ENCODE results near the gene ELMO1.
"Not testable (repeated sequence)": the region's sequence is repeated elsewhere in the genome, so short reads cannot be mapped to it uniquely, and the experiment has no call there.

The ELMO1 gene

DNA sequence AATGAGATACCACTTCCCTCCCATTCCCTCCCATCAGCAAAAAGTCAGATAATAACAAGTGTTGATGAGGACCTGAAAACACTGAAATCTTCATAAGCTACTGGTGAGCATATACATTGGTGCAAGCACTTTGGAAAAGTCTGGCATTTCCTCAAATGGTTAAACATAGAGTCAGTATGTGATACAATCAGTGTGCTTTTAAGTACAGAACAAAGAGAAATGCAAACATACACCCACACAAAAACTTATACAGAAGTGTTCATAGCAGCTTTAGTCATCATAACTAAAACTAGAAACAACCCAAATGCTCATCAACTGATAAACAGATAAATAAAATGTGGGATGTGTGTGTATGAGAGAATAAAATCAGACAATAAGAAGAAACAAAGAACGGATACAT lies 261.9 kb downstream of the ELMO1 start:
- no peak for DNase-seq (ENCODE audit: low read depth)

DNA sequence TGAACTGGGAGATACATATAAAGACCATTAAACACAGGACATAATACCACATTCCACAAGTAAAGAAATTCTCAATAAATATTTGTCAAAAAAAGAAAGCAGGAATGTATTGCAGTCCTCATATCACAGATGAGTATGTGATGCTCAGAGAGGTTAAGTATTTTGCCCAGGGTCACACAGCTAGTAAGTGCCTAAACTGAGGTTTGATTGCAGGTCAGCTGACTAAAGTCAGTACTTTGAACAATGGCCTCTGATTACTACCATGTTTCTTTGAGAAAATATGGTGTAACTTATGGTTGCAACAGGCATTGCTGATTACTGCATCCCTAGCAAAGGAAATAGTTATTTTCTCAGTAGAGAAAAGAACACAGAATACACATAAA lies 267.1 kb downstream of the ELMO1 start:
- DNase-seq (ENCODE audit: low read depth) = no peak

DNA sequence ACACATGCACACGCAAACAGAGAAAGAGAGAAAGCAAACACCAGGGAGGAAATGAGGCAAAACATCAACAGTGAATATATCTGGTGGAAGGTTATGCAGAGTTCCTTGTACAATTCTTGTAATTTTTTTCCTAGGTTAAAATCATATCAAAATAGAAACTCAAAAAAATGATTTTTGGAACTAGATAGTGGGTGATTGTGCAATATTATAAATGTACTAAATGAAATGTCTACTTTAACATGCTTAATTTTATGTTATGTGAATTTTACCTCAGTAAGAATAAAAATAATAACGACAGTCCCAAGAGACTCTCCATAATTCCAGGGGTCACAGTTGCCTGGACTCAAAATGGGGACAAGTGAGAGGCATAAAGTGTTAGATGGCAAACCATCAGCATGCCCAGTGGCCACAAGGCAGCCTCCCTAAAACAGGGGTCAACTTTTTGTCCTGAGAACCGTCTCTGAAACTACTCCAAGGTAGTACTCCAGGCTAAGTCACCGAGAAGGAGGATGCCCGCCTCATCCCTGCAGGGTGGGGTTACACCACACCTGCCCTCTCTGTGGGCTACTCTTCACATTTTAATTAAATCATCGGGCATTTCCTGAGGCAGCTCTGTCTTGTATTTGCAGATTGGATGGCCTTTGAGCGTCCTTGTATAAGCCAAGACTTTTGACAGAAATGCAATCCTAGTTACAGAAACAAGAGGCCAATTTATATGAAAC lies 267.7 kb downstream of the ELMO1 start:
- DNase-seq (ENCODE audit: low read depth) = no peak

DNA sequence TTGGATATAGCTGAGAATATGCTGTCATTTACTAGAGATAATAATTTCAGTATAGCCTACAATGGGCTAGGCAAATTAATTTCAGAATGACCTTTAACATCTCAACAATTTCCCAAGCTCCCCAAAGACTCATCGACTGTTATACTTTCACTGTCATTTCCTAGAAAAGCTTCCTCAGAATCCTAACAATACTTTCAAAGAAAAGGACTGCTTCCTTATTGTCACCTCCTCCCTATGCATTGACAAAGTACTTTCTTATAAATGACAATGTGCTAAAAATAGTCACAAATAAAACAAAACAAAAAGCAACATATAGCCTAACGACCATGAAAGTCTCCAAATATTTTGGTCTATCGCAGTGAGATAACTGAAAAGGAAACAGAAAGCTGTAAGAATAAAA lies 272.6 kb downstream of the ELMO1 start:
- DNase-seq (ENCODE audit: low read depth) = no peak

GRCh38 chr7:37174460-37174859 lies 274.2 kb downstream of the ELMO1 start:
- no peak for DNase-seq (ENCODE audit: low read depth)

- DNase-seq (ENCODE audit: low read depth) = no peak
These were observed 275.0 kb downstream of the ELMO1 start for GRCh38 chr7:37173670-37174069.

GRCh38 chr7:37162106-37162505 lies 286.6 kb downstream of the ELMO1 start:
- no peak for DNase-seq (ENCODE audit: low read depth)

DNA sequence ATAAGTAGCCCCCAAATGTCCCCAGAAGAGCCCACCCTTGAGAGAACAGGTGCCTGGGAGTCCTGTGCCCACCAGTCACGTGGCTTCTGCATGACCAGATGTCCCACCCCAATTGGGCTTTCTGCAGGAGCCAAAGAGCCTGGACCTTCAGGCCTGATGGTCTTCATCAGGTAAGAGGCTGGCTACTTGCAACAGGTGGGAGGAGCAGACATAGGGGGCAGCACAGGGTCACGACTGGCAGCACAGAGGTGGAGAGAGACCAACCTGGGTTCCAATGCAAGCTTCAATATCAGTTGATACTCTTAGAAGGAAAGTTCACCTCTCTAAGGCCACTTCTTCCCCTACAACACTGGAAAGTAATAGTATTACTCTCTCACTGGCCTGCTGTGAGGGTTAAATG lies 288.0 kb downstream of the ELMO1 start:
- no peak for DNase-seq (ENCODE audit: low read depth)

- DNase-seq (ENCODE audit: low read depth) = no peak
These were observed 295.3 kb downstream of the ELMO1 start for GRCh38 chr7:37153376-37153775.

DNA sequence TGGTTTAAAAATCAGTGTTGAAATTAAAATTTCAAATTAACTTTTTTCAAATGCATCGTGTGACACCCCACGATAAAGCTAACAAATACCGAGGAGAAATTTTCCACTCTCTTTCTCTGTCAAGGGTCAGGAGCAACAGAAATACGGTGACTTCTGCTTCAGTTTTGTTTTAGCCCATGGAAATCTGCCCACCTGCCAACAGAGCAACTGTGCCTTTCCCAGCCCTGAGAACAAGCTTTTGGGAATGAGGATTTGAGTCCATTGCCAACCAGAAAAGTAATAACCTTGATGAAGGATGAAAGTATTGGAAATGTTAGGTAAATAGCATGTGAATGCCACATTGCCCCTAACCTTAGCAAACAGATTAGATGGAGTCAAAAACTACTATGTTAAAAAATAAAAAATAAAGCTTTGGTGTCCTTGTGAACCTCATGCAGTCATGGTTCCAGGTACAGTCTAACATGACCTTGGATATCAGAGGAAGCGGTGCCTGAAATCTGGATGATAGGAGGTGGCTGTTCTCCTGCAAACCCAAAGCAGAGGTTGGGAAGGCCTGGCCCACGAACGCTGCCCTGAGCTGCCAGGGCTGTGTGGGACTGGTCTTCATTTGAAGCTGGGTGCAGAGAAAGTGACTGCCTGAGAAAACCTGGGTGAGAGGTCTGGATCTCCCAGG lies 296.8 kb downstream of the ELMO1 start:
- DNase-seq (ENCODE audit: low read depth) = no peak

DNA sequence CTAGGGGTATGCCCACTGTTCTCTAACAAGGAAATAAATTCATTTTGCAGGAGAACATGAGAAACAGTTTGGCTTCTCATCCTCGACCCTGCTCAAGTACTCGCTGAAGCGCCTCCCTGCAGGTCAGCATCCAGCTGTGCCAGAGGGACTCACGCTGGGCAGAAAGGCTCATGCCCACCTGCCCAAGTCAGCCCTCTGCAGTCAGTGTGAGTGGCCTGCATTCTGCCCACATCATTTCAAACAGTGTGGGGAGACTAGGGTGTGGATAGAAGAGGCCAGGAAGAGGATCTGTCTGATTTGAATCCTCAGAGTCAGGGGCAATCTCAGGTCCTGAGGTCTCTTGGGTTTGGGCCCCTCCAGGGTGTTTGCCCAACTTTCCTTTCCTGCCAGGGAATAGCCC lies 297.8 kb downstream of the ELMO1 start:
- no peak for DNase-seq (ENCODE audit: low read depth)

- DNase-seq (ENCODE audit: low read depth) = no peak
These were observed 298.5 kb downstream of the ELMO1 start for GRCh38 chr7:37150180-37150579.

DNA sequence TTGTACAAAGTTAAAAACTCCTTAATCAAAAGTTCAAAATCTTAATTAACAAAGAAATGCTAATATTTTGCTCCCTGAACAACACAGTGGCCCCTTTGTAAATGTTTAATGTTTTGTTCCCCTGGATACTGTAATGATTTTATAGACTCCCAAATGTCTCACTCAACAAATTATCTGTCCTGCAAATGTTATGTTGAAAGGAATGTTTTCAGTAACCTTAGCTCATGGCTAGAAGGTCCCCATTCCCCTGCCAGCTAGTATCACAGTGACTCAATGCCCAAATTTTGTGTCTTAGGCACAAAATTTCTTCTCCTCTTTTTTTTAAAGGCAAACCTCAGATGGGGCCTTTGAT lies 298.9 kb downstream of the ELMO1 start:
- no peak for DNase-seq (ENCODE audit: low read depth)

- DNase-seq (ENCODE audit: low read depth) = no peak
These were observed 299.5 kb downstream of the ELMO1 start for GRCh38 chr7:37149051-37149772.

DNA sequence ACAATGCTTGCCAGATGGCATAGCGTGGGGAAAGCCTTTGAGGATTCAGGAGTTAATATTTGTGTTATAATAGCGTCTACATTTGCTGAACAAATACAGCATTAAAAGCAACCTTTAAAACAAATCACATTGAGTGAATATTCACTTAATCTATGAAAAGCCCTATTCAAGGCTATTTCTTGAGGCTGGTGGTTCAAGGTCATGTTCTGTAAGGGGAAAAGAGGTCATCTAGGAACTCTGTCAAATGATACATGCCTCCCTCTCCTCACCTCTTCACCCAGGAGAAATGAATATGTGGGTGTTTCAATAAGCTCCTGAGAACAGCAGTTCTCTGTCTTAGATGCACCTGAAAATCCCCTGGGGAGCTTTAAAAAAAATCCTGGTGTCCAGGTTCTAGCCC lies 303.0 kb downstream of the ELMO1 start:
- no peak for DNase-seq (ENCODE audit: low read depth)

DNA sequence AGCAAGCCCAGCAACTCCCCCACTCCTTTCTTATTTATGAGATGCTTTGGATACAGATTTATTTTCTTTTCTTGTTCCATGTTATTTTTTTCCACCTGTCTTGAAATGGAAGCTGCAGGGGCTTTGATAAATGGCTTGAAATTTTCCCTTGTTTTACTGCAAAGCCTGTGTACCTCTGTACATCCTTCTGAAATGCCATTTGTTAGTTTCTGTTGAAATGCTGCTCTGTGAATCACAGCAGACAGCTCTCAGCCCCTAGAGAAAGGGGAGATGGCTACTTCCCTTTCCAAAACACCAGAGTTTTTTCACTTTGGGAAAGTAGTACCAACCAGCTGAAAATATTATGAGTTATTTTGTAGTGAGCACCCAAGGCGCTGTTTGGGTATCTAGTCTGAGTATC lies 304.2 kb downstream of the ELMO1 start:
- no peak for DNase-seq (ENCODE audit: low read depth)

DNA sequence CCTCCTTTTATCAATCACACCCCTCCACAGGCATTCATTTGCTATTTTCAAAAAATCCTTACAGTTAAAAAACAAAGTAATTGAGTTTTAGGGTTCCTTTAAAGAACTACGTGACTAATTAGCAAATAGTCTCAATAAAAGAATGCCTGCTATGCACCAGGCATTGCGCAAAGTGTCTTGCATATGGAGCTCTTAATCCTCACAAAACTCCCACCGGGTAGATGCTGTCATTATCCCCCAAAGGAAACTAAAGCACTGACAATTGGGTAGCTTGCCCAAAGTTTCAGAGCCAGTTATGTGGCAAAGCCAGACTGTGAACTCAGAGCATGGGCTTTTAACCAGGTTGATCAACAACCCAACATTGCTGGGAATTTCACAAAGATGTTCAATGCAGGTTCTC lies 305.7 kb downstream of the ELMO1 start:
- no peak for DNase-seq (ENCODE audit: low read depth)

DNA sequence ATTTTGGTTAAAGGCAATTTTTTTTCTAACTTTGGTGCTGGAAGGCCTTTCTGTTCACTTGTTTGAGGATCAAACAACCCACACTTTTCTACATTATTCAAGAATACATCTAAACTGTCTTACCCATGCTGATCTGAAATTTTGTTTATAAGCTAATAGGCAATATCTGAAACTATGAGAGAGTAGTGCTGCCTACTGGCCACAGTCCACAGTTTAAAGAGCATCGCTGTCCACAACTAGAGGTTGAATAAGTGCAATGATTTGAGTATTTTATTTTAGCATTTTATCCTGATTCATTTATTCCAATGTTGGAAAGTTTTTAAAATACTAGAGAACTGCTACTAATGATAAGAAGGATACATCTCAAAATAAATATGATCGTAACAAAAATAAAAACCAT lies 306.9 kb downstream of the ELMO1 start:
- no peak for DNase-seq (ENCODE audit: low read depth)

DNA sequence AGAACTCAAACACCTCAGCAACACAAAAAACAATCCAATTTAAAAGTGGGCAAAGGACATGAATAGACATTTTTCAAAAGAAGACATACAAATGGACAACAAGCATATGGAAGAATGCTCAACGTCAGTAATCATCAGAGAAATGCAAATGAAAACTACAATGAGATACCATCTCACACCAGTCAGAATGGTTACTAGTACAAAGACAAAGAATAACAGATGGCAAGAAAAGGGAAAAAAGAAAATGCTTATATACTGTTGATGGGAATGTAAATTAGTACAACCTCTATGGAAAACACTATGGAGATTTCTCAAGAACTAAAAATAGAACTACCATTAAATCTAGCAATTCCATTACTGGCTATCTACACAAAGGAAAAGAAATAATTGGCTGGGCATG lies 314.8 kb downstream of the ELMO1 start:
- not testable (repeated sequence) for DNase-seq (ENCODE audit: low read depth)

- no peak for DNase-seq (ENCODE audit: low read depth)
These were observed 316.8 kb downstream of the ELMO1 start for GRCh38 chr7:37131855-37132254.

DNA sequence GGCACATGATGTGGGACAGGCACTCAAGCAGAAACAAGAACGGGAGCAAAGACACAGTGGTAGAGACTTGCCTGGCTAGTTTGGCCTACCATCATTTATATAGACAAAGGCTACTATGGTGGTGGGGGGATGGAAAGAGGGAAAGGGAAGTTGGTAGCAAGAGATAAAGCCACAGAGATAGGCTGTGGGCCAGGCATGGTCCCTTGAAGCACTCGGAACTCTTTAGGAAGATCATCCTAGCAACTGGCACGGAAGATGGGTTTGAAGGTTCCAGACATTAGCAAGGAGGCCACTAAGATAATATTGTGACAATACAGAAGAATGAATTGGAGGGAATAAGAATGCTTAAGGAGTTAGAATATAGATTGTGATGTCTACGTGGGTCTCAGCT lies 319.6 kb downstream of the ELMO1 start:
- no peak for DNase-seq (ENCODE audit: low read depth)

DNA sequence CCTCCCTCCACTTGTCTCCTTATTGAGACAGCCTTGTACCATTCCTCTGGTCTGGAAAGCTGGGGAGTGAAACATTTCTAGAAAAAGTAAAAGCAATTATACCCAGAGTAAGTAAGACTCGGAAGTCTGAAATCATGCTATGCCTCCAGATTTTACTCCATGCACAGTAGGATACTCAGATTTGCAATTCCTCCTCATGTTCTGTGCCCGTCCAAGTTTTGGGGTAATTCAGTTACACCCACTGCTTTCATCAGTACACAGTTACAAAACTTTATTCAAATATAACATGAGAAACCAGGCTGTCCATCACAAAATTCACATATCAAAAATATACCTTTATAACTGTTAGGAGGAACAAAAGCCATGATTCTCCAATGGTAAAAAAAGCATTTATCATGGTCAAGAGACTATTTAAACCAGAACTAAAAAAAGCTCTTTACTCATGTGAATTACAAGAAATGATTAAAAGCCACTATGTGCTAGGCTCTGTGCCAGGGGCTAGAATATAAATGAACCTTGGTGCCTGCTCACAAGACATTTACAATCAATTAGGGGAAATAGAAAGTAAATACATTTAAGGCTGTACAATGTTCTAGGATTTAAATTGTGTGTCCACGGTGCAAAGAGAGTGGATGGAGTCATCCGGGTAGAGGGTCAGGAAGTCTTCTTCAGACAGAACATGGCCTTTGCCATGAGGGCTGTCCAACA lies 320.2 kb downstream of the ELMO1 start:
- no peak for DNase-seq (ENCODE audit: low read depth)

DNA sequence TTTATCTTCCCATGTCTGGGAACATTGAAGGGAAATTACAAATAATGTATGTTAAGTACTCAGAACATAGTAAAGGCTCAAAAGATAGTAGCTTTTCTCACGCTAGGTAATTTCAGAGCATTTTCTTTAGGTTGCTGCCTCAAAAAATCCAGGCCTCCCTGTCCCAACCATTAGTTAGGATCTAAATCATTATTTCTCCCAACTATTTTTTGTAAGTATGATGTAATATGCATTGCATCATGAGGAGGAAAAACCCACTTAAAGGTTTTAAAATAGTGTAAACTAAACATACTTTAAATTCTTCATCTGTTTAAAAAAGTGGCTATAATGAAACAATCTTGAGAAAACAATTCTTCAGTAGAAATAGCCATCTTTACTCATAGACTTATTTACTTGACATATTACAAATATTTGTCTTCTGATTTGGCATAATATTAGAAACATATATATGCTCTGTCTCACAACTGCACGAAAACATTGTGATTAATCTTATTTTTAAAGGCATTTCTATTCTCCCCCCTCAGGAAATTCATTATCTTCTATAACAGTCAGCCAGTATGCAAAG lies 329.3 kb downstream of the ELMO1 start:
- DNase-seq (ENCODE audit: low read depth) = no peak

Measured in stimulated activated CD8-positive, alpha-beta memory T cell treated with anti-CD3 and anti-CD28 coated beads, Interleukin-12 subunit alpha, Interleukin-12 subunit beta, amount 100 ng/mL, for 1 hour (primary cell).